Parathyroid adenoma (tissue), 2 donors: ENCODE measurements around the gene AQP2.

Source experiments
- H2AFZ ChIP-seq: fragments of 300-600 bp; sonication (generic); one replicate; pipeline ENCODE4 v1.7.0; 2017; ENCODE audit warnings: antibody characterized with exemption, mild to moderate bottlenecking
- H3K27ac ChIP-seq: fragments of 300-600 bp; sonication (generic); one replicate; pipeline ENCODE4 v1.7.0; 2017
- H3K27me3 ChIP-seq: fragments of 300-600 bp; sonication (generic); one replicate; pipeline ENCODE4 v1.7.0; 2017; ENCODE audit warnings: low read length; ENCODE audit not compliant: control insufficient read depth, insufficient read depth
- H3K36me3 ChIP-seq: fragments of 300-600 bp; sonication (generic); one replicate; pipeline ENCODE4 v1.7.0; 2017; ENCODE audit warnings: low read length; ENCODE audit not compliant: control insufficient read depth, insufficient read depth
- H3K4me1 ChIP-seq: fragments of 300-600 bp; sonication (generic); one replicate; pipeline ENCODE4 v1.7.0; 2017; ENCODE audit warnings: control low read depth
- H3K4me2 ChIP-seq: fragments of 300-600 bp; sonication (generic); one replicate; pipeline ENCODE4 v1.7.0; 2017; ENCODE audit warnings: low read length
- H3K4me3 ChIP-seq: fragments of 300-600 bp; sonication (generic); one replicate; pipeline ENCODE4 v1.7.0; 2017; ENCODE audit warnings: low read depth, low read length
- H3K79me2 ChIP-seq: fragments of 300-600 bp; sonication (generic); one replicate; pipeline ENCODE4 v1.7.0; 2017; ENCODE audit warnings: control low read depth
- H3K9ac ChIP-seq: fragments of 300-600 bp; sonication (generic); one replicate; pipeline ENCODE4 v1.7.0; 2017; ENCODE audit warnings: mild to moderate bottlenecking
- H3K9me3 ChIP-seq: fragments of 300-600 bp; sonication (generic); one replicate; pipeline ENCODE4 v1.7.0; 2017; ENCODE audit warnings: low read length; ENCODE audit not compliant: control insufficient read depth
- TF ChIP-seq, protein P1 (sequence below): fragments of 300-600 bp; sonication (generic); IDR thresholded peaks from one replicate; pipeline ENCODE4 v1.7.0; 2017; ENCODE audit warnings: antibody characterized with exemption, mild to moderate bottlenecking
- donor health status: primary hyperparathyroidism.

The AQP2 gene

GRCh38 chr12:49959685-49960473, 9.3 kb downstream of the AQP2 start:
- H3K9me3 ChIP-seq = no peaks in the 10 kb centered on the region
- no peaks in the 10 kb centered on the region for H3K27me3 ChIP-seq
- peaks cover 6% of the 10 kb centered on the region for H3K4me1 ChIP-seq

GRCh38 chr12:49960474-49961110, 10.1 kb downstream of the AQP2 start:
- no peaks in the 10 kb centered on the region for H3K27me3 ChIP-seq
- H3K27ac ChIP-seq = no peak overlapping the region

More at GRCh38 chr12:49959685-49960473, 9.3 kb downstream of the AQP2 start:
- TF ChIP-seq, protein P1, sequence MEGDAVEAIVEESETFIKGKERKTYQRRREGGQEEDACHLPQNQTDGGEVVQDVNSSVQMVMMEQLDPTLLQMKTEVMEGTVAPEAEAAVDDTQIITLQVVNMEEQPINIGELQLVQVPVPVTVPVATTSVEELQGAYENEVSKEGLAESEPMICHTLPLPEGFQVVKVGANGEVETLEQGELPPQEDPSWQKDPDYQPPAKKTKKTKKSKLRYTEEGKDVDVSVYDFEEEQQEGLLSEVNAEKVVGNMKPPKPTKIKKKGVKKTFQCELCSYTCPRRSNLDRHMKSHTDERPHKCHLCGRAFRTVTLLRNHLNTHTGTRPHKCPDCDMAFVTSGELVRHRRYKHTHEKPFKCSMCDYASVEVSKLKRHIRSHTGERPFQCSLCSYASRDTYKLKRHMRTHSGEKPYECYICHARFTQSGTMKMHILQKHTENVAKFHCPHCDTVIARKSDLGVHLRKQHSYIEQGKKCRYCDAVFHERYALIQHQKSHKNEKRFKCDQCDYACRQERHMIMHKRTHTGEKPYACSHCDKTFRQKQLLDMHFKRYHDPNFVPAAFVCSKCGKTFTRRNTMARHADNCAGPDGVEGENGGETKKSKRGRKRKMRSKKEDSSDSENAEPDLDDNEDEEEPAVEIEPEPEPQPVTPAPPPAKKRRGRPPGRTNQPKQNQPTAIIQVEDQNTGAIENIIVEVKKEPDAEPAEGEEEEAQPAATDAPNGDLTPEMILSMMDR = no peak
- Histone ChIP-seq H3K4me3 (no peak overlapping the region), H2AFZ (no peak overlapping the region), H3K27ac (no peak overlapping the region), H3K9ac (no peak overlapping the region), H3K79me2 (no peaks in the 10 kb centered on the region), H3K36me3 (no peaks in the 10 kb centered on the region), H3K4me2 (no peak overlapping the region)

GRCh38 chr12:49961111-49961922, 10.8 kb downstream of the AQP2 start, which contains the start of gene AQP5:
TSS of gene AQP5 (plus strand) at chr12:49961872. CDS start at chr12:49962018, 146 bp downstream.
- Histone ChIP-seq H2AFZ (peak within 1 kb of the TSS; percentile 80), H3K4me3 (no peak within 1 kb of the TSS), H3K4me2 (peak within 1 kb of the TSS; percentile 58), H3K27ac (no peak within 1 kb of the TSS), H3K9ac (no peak within 1 kb of the TSS), H3K79me2 (no peaks in the 10 kb centered on the region), H3K27me3 (no peaks in the 10 kb centered on the region), H3K9me3 (no peaks in the 10 kb centered on the region), H3K4me1 (peaks cover 6% of the 10 kb centered on the region), H3K36me3 (no peaks in the 10 kb centered on the region)
- TF ChIP-seq, protein P1 = no peak

More at GRCh38 chr12:49960474-49961110, 10.1 kb downstream of the AQP2 start:
- Histone ChIP-seq H3K36me3 (no peaks in the 10 kb centered on the region), H3K4me2 (no peak overlapping the region), H3K9me3 (no peaks in the 10 kb centered on the region), H3K79me2 (no peaks in the 10 kb centered on the region), H3K9ac (no peak overlapping the region), H3K4me1 (peaks cover 6% of the 10 kb centered on the region), H2AFZ (no peak overlapping the region), H3K4me3 (no peak overlapping the region)
- TF ChIP-seq, protein P1 = no peak

GRCh38 chr12:49961993-49962764, 11.6 kb downstream of the AQP2 start:
- Histone ChIP-seq H3K4me3 (no peak overlapping the region), H3K9ac (no peak overlapping the region), H3K4me2 (no peak overlapping the region), H3K9me3 (no peaks in the 10 kb centered on the region), H3K27ac (no peak overlapping the region), H3K4me1 (peaks cover 6% of the 10 kb centered on the region), H3K36me3 (no peaks in the 10 kb centered on the region), H3K27me3 (no peaks in the 10 kb centered on the region), H2AFZ (no peak overlapping the region), H3K79me2 (no peaks in the 10 kb centered on the region)
- TF ChIP-seq, protein P1 = no peak
